Brain microvascular endothelial cell (primary cell): ENCODE measurements around the gene ACVR2B.

Source experiments
- DNase-seq: peaks from one replicate; pipeline ENCODE4 v3.0.0-alpha.2; 2020
- H3K27ac ChIP-seq: fragments of 250-450 bp; sonication (Bioruptor Pico); 2 replicates; pipeline ENCODE4 v1.5.1; 2020; ENCODE audit warnings: mild to moderate bottlenecking, moderate library complexity
- H3K27me3 ChIP-seq: fragments of 250-450 bp; sonication (Bioruptor Pico); replicated peaks from 2 replicates; pipeline ENCODE4 v1.5.1; 2020; ENCODE audit warnings: mild to moderate bottlenecking
- H3K36me3 ChIP-seq: fragments of 250-450 bp; sonication (Bioruptor Pico); replicated peaks from 2 replicates; pipeline ENCODE4 v1.5.1; 2020; ENCODE audit warnings: mild to moderate bottlenecking
- H3K4me3 ChIP-seq: 2 replicates; pipeline ENCODE4 v1.5.1; 2011; ENCODE audit warnings: low read depth, mild to moderate bottlenecking, control low read depth, low read length, moderate library complexity
- in situ Hi-C: cut with HindIII; loops from 2 replicates; pipeline ENCODE4 v1.10.0; 2017; ENCODE audit warnings: low sequenced_read_pairs, low pct_ligation_motif_present
- TF ChIP-seq, protein P1 (sequence below): IDR thresholded peaks from 2 replicates; pipeline ENCODE4 v1.5.1; 2011; ENCODE audit warnings: low read depth, mild to moderate bottlenecking, moderate library complexity, low read length, control low read depth, inconsistent platforms; ENCODE audit errors: missing control alignments

Gene ACVR2B

DNA sequence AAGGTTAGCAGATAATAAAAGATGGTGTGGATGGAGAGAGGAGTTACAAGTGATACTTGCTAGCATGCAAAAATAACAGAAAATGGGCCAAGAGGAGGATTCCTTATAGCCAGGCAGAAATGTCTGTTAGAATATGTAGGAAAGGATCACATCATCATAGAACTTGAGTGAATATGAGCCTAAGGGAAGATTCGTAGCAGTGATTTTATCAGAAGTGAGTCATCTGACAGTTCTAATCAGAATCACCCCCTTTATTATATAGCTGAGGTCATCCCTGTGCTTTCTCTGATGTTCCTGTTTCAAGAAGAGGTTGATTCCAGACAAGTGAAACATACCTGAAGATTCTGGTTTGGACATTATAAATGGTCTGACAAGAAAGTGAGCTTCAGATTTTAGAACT lies 65.3 kb downstream of the ACVR2B start:
- TF ChIP-seq, protein P1, sequence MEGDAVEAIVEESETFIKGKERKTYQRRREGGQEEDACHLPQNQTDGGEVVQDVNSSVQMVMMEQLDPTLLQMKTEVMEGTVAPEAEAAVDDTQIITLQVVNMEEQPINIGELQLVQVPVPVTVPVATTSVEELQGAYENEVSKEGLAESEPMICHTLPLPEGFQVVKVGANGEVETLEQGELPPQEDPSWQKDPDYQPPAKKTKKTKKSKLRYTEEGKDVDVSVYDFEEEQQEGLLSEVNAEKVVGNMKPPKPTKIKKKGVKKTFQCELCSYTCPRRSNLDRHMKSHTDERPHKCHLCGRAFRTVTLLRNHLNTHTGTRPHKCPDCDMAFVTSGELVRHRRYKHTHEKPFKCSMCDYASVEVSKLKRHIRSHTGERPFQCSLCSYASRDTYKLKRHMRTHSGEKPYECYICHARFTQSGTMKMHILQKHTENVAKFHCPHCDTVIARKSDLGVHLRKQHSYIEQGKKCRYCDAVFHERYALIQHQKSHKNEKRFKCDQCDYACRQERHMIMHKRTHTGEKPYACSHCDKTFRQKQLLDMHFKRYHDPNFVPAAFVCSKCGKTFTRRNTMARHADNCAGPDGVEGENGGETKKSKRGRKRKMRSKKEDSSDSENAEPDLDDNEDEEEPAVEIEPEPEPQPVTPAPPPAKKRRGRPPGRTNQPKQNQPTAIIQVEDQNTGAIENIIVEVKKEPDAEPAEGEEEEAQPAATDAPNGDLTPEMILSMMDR: no peak
- Histone ChIP-seq H3K36me3 (no peaks in the 10 kb centered on the region), H3K27me3 (no peaks in the 10 kb centered on the region), H3K4me3 (no peak overlapping the region), H3K27ac (no peak overlapping the region)
- in situ Hi-C loops: loop anchor here (25.0 kb wide), 2 partner anchors 318 to 493 kb away; no protein-coding TSS in a partner anchor
- DNase-seq: no peak

DNA sequence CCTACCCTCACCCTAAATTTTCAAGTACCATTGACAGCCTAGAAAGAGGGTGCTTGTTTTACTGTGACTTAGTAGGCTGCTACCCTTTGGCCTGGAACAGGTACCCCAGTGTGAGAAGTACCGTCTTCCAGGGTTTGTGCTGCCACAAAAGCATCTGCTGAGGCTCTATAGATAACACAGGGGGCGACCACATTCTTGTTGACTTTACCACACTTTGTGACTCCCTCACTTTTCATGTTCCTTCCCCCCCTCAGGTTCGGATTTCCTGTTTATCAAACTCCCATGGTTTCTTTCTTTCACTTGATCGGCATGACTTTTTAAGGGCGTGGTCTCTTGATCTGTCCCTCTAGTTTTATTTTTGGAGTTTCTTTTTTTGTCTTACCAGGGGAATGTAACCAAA lies 66.0 kb downstream of the ACVR2B start:
- Histone ChIP-seq H3K4me3 (no peak overlapping the region), H3K27me3 (no peaks in the 10 kb centered on the region), H3K27ac (no peak overlapping the region), H3K36me3 (no peaks in the 10 kb centered on the region)
- TF ChIP-seq, protein P1: no peak
- in situ Hi-C loops: loop anchor here (25.0 kb wide), 2 partner anchors 318 to 493 kb away; no protein-coding TSS in a partner anchor
- DNase-seq: no peak

DNA sequence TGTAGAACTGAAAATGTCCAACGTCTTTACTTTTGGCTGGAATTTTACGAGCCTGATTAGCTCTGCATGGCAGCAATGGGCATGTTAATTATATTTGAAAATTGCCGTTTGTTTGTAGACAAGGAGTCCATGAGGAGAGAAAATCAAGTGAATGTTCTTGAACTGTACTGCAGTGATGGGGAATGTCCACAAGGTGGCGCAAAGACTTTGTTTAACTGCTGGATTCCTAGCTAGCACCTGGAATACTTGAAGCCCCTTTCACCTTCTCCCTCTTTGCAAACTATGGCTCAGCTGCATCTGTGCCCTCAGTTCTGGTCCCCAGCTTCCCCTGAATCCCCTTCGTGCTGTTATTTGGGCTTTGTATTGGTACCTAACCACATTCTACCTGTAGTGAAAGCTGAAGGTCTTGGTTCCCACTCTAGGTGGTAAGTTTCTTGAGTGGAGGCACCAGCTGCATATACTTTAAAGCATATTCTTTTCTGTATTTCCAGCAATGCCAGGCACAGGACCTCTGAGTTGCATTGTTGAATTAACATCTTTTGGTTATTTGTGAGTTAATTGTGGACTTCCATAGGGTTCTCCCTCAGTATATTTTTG lies 67.8 kb downstream of the ACVR2B start:
- in situ Hi-C loops: loop anchor here (25.0 kb wide), 2 partner anchors 316 to 491 kb away; no protein-coding TSS in a partner anchor
- peak; percentile 69 for DNase-seq
- TF ChIP-seq, protein P1: peak; percentile 86
- no peaks in the 10 kb centered on the region for H3K27me3 ChIP-seq
- no peak overlapping the region for H3K4me3 ChIP-seq
- no peak overlapping the region for H3K27ac ChIP-seq
- H3K36me3 ChIP-seq: no peaks in the 10 kb centered on the region

DNA sequence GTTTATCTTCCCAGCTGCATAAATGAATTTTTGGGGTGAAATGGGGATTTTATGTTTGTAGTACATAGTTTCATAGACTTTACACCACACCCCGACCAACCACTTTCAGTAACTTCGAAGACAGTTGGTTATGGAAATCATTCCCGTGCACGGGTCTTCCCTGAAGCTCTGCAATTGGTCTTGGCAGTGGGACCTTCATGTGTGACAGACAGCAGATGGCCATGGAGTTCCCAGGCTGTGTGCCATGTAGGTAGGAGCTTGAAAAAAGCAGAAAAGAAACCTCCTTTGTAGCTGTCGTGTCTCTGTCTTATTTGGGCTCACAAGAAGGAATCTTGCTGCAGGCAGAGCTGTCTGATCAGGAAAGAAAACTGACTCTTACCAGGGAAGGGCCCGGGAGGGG lies 68.3 kb downstream of the ACVR2B start:
- in situ Hi-C loops: loop anchor here (25.0 kb wide), 2 partner anchors 315 to 490 kb away; no protein-coding TSS in a partner anchor
- Histone ChIP-seq H3K27ac (no peak overlapping the region), H3K27me3 (no peaks in the 10 kb centered on the region), H3K4me3 (no peak overlapping the region), H3K36me3 (no peaks in the 10 kb centered on the region)
- TF ChIP-seq, protein P1: no peak
- no peak for DNase-seq

DNA sequence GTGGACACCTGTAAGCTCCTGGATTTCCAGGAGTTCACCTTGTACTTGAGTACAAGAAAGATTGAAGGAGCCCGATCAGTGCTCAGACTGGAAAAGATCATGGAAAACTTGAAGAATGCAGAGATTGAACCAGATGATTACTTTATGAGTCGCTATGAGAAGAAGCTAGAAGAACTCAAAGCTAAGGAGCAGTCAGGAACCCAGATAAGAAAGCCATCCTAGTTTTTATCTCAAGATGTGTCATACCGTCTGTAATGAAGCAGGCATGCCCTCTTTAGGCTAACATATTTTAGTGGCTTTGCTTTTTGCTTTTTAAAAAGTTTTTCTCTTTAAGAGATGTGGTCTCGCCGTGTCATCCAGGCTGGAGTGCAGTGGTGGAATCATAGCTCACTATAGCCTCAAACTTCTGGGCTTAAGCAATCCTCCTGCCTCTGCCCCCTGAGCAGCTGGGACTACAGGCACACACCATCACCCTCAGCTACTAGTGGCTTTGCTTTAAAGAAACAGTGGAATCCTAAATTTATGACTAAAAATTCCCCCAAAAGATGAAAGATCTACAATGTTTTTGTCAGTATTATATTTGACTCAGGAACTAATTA lies 70.5 kb downstream of the ACVR2B start:
- peak; percentile 64 for DNase-seq
- in situ Hi-C loops: loop anchor here (25.0 kb wide), 2 partner anchors 313 to 488 kb away; no protein-coding TSS in a partner anchor
- Histone ChIP-seq H3K36me3 (no peaks in the 10 kb centered on the region), H3K4me3 (no peak overlapping the region), H3K27me3 (no peaks in the 10 kb centered on the region), H3K27ac (peak overlapping the region; percentile 52)
- TF ChIP-seq, protein P1: no peak
